HEK293T (cell line): ENCODE results near the gene AGAP3.

ENCODE experiments used
- CTCF ChIA-PET: fragments of 350-600 bp; formaldehyde crosslinking; extraction: SDS; loops from one replicate; lab custom pipeline; 2021; ENCODE audit warnings: antibody characterized with exemption, inconsistent platforms; lab: Yijun Ruan, JAX
- POLR2A ChIA-PET: fragments of 350-600 bp; formaldehyde crosslinking; extraction: SDS; loops from one replicate; lab custom pipeline; 2020; ENCODE audit warnings: antibody characterized with exemption, inconsistent platforms; lab: Yijun Ruan, JAX
- DNase-seq: peaks from one replicate; pipeline ENCODE4 v3.0.0; 2012; ENCODE audit warnings: mixed read lengths; ENCODE audit errors: extremely low spot score
- ARNT ChIP-seq: fragments of 450-650 bp; IDR thresholded peaks from 2 replicates; pipeline ENCODE4 v1.6.1; 2017; ENCODE audit warnings: mild to moderate bottlenecking
- BHLHE40 ChIP-seq: fragments of 450-650 bp; IDR thresholded peaks from 2 replicates; pipeline ENCODE4 v1.6.1; 2016; ENCODE audit warnings: mild to moderate bottlenecking, moderate library complexity, borderline replicate concordance
- CTBP1 ChIP-seq: fragments of 450-650 bp; IDR thresholded peaks from 2 replicates; pipeline ENCODE4 v1.6.1; 2016; ENCODE audit warnings: borderline replicate concordance
- ELF4 ChIP-seq: fragments of 450-650 bp; IDR thresholded peaks from 2 replicates; pipeline ENCODE4 v1.6.1; 2017; ENCODE audit warnings: antibody characterized with exemption
- FOXA1 ChIP-seq: fragments of 450-650 bp; IDR thresholded peaks from 2 replicates; pipeline ENCODE4 v1.6.1; 2016; ENCODE audit warnings: mild to moderate bottlenecking
- FOXK2 ChIP-seq: fragments of 450-650 bp; IDR thresholded peaks from 2 replicates; pipeline ENCODE4 v1.6.1; 2016; ENCODE audit warnings: mild to moderate bottlenecking
- FOXM1 ChIP-seq: fragments of 450-650 bp; IDR thresholded peaks from 2 replicates; pipeline ENCODE4 v1.6.1; 2017; ENCODE audit warnings: mild to moderate bottlenecking, borderline replicate concordance
- HDGF ChIP-seq: fragments of 450-650 bp; IDR thresholded peaks from 2 replicates; pipeline ENCODE4 v1.6.1; 2017; ENCODE audit warnings: antibody characterized with exemption, borderline replicate concordance
- L3MBTL2 ChIP-seq: fragments of 450-650 bp; conservative IDR thresholded peaks from 2 replicates; pipeline ENCODE4 v1.6.1; 2016; ENCODE audit warnings: mild to moderate bottlenecking
- LEF1 ChIP-seq: fragments of 450-650 bp; IDR thresholded peaks from 2 replicates; pipeline ENCODE4 v1.6.1; 2017; ENCODE audit warnings: mild to moderate bottlenecking, borderline replicate concordance
- NFRKB ChIP-seq: fragments of 450-650 bp; IDR thresholded peaks from 2 replicates; pipeline ENCODE4 v1.6.1; 2016; ENCODE audit warnings: mild to moderate bottlenecking, moderate library complexity
- SP1 ChIP-seq: fragments of 450-650 bp; IDR thresholded peaks from 2 replicates; pipeline ENCODE4 v1.6.1; 2017
- SUZ12 ChIP-seq: fragments of 450-650 bp; IDR thresholded peaks from 2 replicates; pipeline ENCODE4 v1.6.1; 2016; ENCODE audit warnings: mild to moderate bottlenecking
- TARDBP ChIP-seq: fragments of 450-650 bp; IDR thresholded peaks from 2 replicates; pipeline ENCODE4 v1.6.1; 2016
- ZNF384 ChIP-seq: fragments of 450-650 bp; IDR thresholded peaks from 2 replicates; pipeline ENCODE4 v1.6.1; 2016
- TF ChIP-seq, protein P1 (sequence below): fragments of 450-650 bp; IDR thresholded peaks from 2 replicates; pipeline ENCODE4 v1.6.1; 2016

The AGAP3 gene

GRCh38 chr7:151185762-151186639 lies 99.7 kb downstream of the AGAP3 start:
- no peak for TF ChIP-seq BHLHE40
- POLR2A ChIA-PET, result no interaction called here
- no peak for DNase-seq
- CTCF ChIA-PET, result interaction anchor here (1.3 kb wide), 1 partner anchor 9 kb away, joined by 3 read pairs; no protein-coding TSS in a partner anchor

DNA sequence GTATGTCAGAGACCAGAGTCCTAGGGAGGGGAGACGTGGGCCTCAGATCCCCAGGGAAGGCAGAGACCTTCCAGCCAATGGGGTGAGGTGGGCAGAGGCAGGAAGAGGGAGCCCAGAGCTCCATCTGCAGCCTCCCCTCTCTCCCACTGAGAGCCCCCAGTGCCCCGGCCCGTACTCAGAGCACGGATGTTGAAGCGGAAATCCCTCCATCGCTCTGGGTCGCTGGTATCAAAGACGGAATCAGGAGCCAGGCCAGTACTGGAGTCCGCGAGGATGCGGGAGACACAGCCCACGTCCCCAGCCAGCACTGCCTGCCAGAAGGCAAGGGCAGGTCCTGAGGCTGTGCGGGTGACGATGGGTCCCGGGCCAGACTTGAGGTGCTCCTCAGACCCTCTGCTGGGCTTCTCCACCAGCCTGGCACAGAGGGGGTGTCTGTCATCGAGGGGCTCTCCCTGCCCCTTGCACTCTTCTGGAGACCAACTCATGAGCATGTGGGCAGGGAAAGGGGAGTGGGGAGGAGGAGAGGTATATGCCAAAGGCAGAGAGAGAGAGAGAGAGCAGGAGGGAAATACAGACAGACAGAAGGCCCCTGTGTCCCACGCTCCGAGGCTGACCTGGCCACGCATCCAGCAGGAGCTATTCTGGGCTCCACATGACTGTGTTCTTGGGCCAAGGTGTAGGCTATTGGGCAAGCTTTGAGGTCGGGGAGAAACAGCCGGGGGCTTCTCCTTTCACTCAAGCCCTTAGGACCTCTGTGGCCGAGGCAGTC lies 100.5 kb downstream of the AGAP3 start, which contains the start of gene ASB10:
ASB10 (minus strand) TSS at position 611 of the 769 bp plus-strand sequence; CDS start at position 491, 120 bp downstream.
- ChIA-PET CTCF (interaction anchor here (1.3 kb wide), 1 partner anchor 10 kb away, joined by 3 read pairs; no protein-coding TSS in a partner anchor), POLR2A (no interaction called here)
- no peak for DNase-seq
- no peak for TF ChIP-seq HDGF
- no peak for TF ChIP-seq BHLHE40
- no peak for TF ChIP-seq L3MBTL2
- TF ChIP-seq SUZ12, result no peak
- TF ChIP-seq FOXM1, result no peak
- no peak for TF ChIP-seq CTBP1

- ChIA-PET POLR2A (no interaction called here), CTCF (no interaction called here)
- TF ChIP-seq FOXM1 (no peak), FOXK2 (no peak), L3MBTL2 (no peak), SUZ12 (no peak)
- DNase-seq, result no peak
Observed at GRCh38 chr7:151187409-151188251, 101.4 kb downstream of the AGAP3 start.

DNA sequence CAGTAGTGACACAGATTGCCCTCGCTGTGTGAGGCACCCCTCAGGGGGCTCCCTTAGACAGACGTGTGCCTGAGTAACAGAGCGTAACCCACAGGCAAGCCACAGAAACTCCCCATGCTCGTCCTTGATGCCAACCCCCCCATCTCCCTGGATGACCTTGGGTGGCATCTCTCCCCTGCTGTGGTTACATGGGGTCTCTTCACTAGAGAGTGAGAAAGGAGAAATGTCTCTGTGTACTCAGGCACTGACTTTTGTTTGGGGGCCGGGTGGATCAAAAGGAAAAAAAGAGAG lies 101.9 kb downstream of the AGAP3 start:
- DNase-seq, result no peak
- TF ChIP-seq FOXK2 (no peak), BHLHE40 (no peak), NFRKB (no peak), SUZ12 (no peak), FOXM1 (no peak), ELF4 (no peak), L3MBTL2 (no peak), SP1 (no peak), ARNT (no peak)
- TF ChIP-seq, protein P1, sequence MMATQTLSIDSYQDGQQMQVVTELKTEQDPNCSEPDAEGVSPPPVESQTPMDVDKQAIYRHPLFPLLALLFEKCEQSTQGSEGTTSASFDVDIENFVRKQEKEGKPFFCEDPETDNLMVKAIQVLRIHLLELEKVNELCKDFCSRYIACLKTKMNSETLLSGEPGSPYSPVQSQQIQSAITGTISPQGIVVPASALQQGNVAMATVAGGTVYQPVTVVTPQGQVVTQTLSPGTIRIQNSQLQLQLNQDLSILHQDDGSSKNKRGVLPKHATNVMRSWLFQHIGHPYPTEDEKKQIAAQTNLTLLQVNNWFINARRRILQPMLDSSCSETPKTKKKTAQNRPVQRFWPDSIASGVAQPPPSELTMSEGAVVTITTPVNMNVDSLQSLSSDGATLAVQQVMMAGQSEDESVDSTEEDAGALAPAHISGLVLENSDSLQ, result no peak
- ChIA-PET CTCF (no interaction called here), POLR2A (no interaction called here)

- CTCF ChIA-PET, result no interaction called here
- POLR2A ChIA-PET, result no interaction called here
- DNase-seq, result no peak
- TF ChIP-seq NFRKB, result no peak
- no peak for TF ChIP-seq ZNF384
- TF ChIP-seq FOXM1, result no peak
- TF ChIP-seq FOXK2, result no peak
- TF ChIP-seq FOXA1, result no peak
- no peak for TF ChIP-seq HDGF
- TF ChIP-seq ELF4, result no peak
- TF ChIP-seq SUZ12, result no peak
- TF ChIP-seq, protein P1, result no peak
- no peak for TF ChIP-seq ARNT
- TF ChIP-seq L3MBTL2, result no peak
- no peak for TF ChIP-seq SP1
Observed at GRCh38 chr7:151189038-151189437, 102.8 kb downstream of the AGAP3 start.

DNA sequence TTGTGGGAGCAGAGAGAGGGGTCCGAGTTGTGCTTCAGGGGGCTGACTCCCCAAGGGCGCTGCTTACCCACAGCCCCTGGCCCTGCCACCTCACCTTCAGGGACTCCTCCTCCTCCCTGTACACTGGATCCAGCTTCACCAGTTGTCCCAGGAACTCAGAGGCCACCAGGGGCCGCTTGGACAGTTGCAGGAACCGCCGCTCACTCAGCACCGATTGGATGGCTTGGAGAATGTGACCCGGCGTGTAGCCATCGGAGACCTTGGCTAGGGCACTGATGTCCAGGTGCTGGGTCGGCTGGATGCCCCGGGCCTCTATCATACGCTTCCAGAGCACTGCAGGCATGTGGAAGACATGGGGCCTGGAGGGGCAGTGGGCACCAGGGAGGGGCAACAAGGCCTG lies 105.3 kb downstream of the AGAP3 start:
- TF ChIP-seq LEF1, result no peak
- no peak for TF ChIP-seq FOXA1
- TF ChIP-seq ARNT, result no peak
- no peak for TF ChIP-seq ZNF384
- no peak for TF ChIP-seq HDGF
- TF ChIP-seq, protein P1, result no peak
- TF ChIP-seq TARDBP, result no peak
- TF ChIP-seq ELF4, result no peak
- no peak for TF ChIP-seq FOXM1
- TF ChIP-seq SP1, result no peak
- TF ChIP-seq NFRKB, result no peak
- no peak for TF ChIP-seq FOXK2
- no peak for TF ChIP-seq L3MBTL2
- TF ChIP-seq BHLHE40, result no peak
- TF ChIP-seq SUZ12, result no peak
- TF ChIP-seq CTBP1, result no peak
- DNase-seq, result no peak
- ChIA-PET POLR2A (no interaction called here), CTCF (no interaction called here)
